Gastroesophageal sphincter (tissue), 3 donors: ENCODE results near the gene USP6.
"Not testable (repeated sequence)": the region's sequence is repeated elsewhere in the genome, so short reads cannot be mapped to it uniquely, and the experiment has no call there.

Experiments
- CTCF ChIP-seq, 4 experiments: fragments of 200-600 bp in 2 of 4; fragments of 450-650 bp in 2 of 4; sonication (generic) in 1 of 4; IDR thresholded peaks; one replicate each; pipeline ENCODE4 v1.5.1; 2017 to 2019; ENCODE audit warnings: antibody characterized with exemption in 4 of 4, mild to moderate bottlenecking in 2 of 4, moderate library complexity in 2 of 4
- POLR2A ChIP-seq, 2 donors: fragments of 450-650 bp; IDR thresholded peaks; one replicate each; pipeline ENCODE4 v1.6.1; 2017; ENCODE audit warnings: antibody characterized with exemption in 2 of 2, mild to moderate bottlenecking in 2 of 2, moderate library complexity in 1 of 2

GRCh38 chr17:5130261-5130660 is 14.4 kb downstream of the USP6 start:
- not testable (repeated sequence) for TF ChIP-seq POLR2A, CTCF (IDR thresholded peaks at IDR 0.05)
